Endothelial cell of umbilical vein (primary cell): Measurements from ENCODE around the gene DENND4B. TPM values are rescaled to one million over a fixed set of nuclear protein-coding genes. Genes with fewer than 3 reads are reported as not detected.

Experiments used
- BruUV-seq: library from RNA; stranded (reverse); fragments of 400-500 nt; replicated peaks from 2 replicates; lab custom pipeline; 2021; lab: Mats Ljungman, UMichigan
- CTCF ChIA-PET: fragments of 300-600, 350-600 bp; sonication (Branson Sonifier 250); formaldehyde crosslinking; loops from one replicate; lab custom pipeline; 2021; ENCODE audit warnings: antibody characterized with exemption, inconsistent platforms; lab: Charles Lee
- POLR2A ChIA-PET: fragments of 300-600, 350-600 bp; sonication (Branson Sonifier 250); formaldehyde crosslinking; loops from one replicate; lab custom pipeline; 2021; ENCODE audit warnings: antibody characterized with exemption, inconsistent platforms; lab: Charles Lee
- DNase-seq: peaks from one replicate; pipeline ENCODE4 v3.0.0-alpha.2; 2011; ENCODE audit warnings: low read depth, low spot score
- FAIRE-seq: peaks from 2 replicates; lab custom pipeline; 2011; peaks lifted over from hg19 to GRCh38; lab: Jason Lieb, UNC
- H2AFZ ChIP-seq: 2 replicates; pipeline ENCODE4 v1.6.0; 2012; ENCODE audit warnings: low read depth, low read length, control low read depth, inconsistent platforms
- H3K27ac ChIP-seq: 2 replicates; pipeline ENCODE4 v1.5.1; 2011; ENCODE audit warnings: low read depth, mild to moderate bottlenecking, control low read depth, low read length, moderate library complexity; ENCODE audit not compliant: insufficient read depth
- H3K27me3 ChIP-seq, 2 experiments: 2 replicates each; pipeline versions ENCODE4 v1.6.0 to v1.6.1; 2011; ENCODE audit warnings: low read length in 2 of 2, mixed read lengths in 1 of 2; ENCODE audit not compliant: control insufficient read depth in 2 of 2, insufficient read depth in 2 of 2
- H3K36me3 ChIP-seq, 2 experiments: 2 replicates in 1 of 2; 3 replicates in 1 of 2; pipeline ENCODE4 v1.5.1; 2011; ENCODE audit warnings: low read length in 2 of 2, mild to moderate bottlenecking in 1 of 2, moderate library complexity in 1 of 2; ENCODE audit not compliant: control insufficient read depth in 2 of 2, insufficient read depth in 2 of 2; ENCODE audit errors: extremely low read depth in 1 of 2
- H3K4me1 ChIP-seq: 3 replicates; pipeline ENCODE4 v1.5.1; 2011; ENCODE audit warnings: mild to moderate bottlenecking, low read length; ENCODE audit not compliant: control insufficient read depth, insufficient read depth; ENCODE audit errors: extremely low read depth
- H3K4me2 ChIP-seq: 2 replicates; pipeline ENCODE4 v1.6.1; 2011; ENCODE audit warnings: low read length, control low read depth, mixed read lengths; ENCODE audit not compliant: insufficient read depth
- H3K4me3 ChIP-seq, 3 experiments: fragments of 200-600 bp in 1 of 3; sonication (generic), shearing (Covaris generic) in 1 of 3; replicated peaks in 1 of 3; 2 replicates each; pipeline ENCODE4 v1.5.1; 2011 to 2016; ENCODE audit warnings: control low read depth in 3 of 3, low read length in 3 of 3, mild to moderate bottlenecking in 2 of 3, inconsistent platforms in 1 of 3, low read depth in 1 of 3, moderate library complexity in 1 of 3; ENCODE audit not compliant: insufficient read depth in 1 of 3
- H3K79me2 ChIP-seq: 2 replicates; pipeline ENCODE4 v1.6.0; 2012; ENCODE audit warnings: low read length, inconsistent platforms; ENCODE audit not compliant: control insufficient read depth, insufficient read depth
- H3K9ac ChIP-seq: replicated peaks from 2 replicates; pipeline ENCODE3; 2011; ENCODE audit warnings: low read length, control low read depth; ENCODE audit not compliant: insufficient read depth; ENCODE audit errors: extremely low read depth
- H3K9me1 ChIP-seq: replicated peaks from 3 replicates; pipeline ENCODE4 v1.6.0; 2011; ENCODE audit warnings: mild to moderate bottlenecking, low read length; ENCODE audit not compliant: control insufficient read depth, insufficient read depth; ENCODE audit errors: extremely low read depth
- H3K9me3 ChIP-seq: replicated peaks from 2 replicates; pipeline ENCODE4 v1.5.1; 2012; ENCODE audit warnings: low read length, inconsistent platforms; ENCODE audit not compliant: control insufficient read depth, insufficient read depth
- H4K20me1 ChIP-seq: replicated peaks from 2 replicates; pipeline ENCODE3; 2011; ENCODE audit warnings: mild to moderate bottlenecking, low read length; ENCODE audit not compliant: control insufficient read depth, insufficient read depth; ENCODE audit errors: extremely low read depth
- EZH2 ChIP-seq: IDR thresholded peaks from 2 replicates; pipeline ENCODE4 v1.6.1; 2012; ENCODE audit warnings: borderline replicate concordance, low read depth, mild to moderate bottlenecking, moderate library complexity, low read length, inconsistent platforms; ENCODE audit not compliant: severe bottlenecking
- FOS ChIP-seq: IDR thresholded peaks from 2 replicates; pipeline ENCODE4 v1.6.1; 2011; ENCODE audit warnings: mild to moderate bottlenecking, low read length, moderate library complexity, borderline replicate concordance; ENCODE audit not compliant: insufficient read depth
- GATA2 ChIP-seq: IDR thresholded peaks from 2 replicates; pipeline ENCODE4 v1.7.0; 2011; ENCODE audit warnings: low read depth, mild to moderate bottlenecking, moderate library complexity, mixed read lengths, low read length; ENCODE audit not compliant: insufficient read length, insufficient read depth
- JUN ChIP-seq: IDR thresholded peaks from 2 replicates; pipeline ENCODE4 v1.6.1; 2011; ENCODE audit warnings: borderline replicate concordance, low read depth; ENCODE audit not compliant: insufficient read length, insufficient read depth
- MYC ChIP-seq: IDR thresholded peaks from one replicate; pipeline ENCODE4 v1.6.1; 2011; ENCODE audit warnings: mild to moderate bottlenecking, low read depth, low read length
- POLR2A ChIP-seq: IDR thresholded peaks from 2 replicates; pipeline ENCODE4 v1.6.1; 2012; ENCODE audit warnings: low read depth, mild to moderate bottlenecking, control low read depth, low read length
- POLR2AphosphoS5 ChIP-seq: IDR thresholded peaks from 2 replicates; pipeline ENCODE4 v1.6.1; 2012; ENCODE audit warnings: low read depth, mild to moderate bottlenecking, control low read depth, low read length, moderate library complexity; ENCODE audit not compliant: insufficient read depth
- dilution Hi-C: fragments of 300-500 bp; cut with MboI; formaldehyde crosslinking; loops from one replicate; pipeline ENCODE4 v1.15.0; 2019; ENCODE audit warnings: low sequenced_read_pairs; ENCODE audit not compliant: extremely low pct_ligation_motif_present
- intact Hi-C: fragments of 100-400 bp; cut with micrococcal nuclease; formaldehyde crosslinking; loops from one replicate; pipeline ENCODE4 v1.10.0; 2022
- polyA plus RNA-seq, 4 experiments: library from polyadenylated mRNA; depleted of rRNA in 3 of 4; stranded (reverse) in 3 of 4; unstranded in 1 of 4; fragments of >200 nt; gene quantifications; 2 replicates each; pipeline versions ENCODE4 v1.2.1 to v1.2.3, GENCODE V29; 2011 to 2012; ENCODE audit warnings: missing spikeins in 1 of 4
- total RNA-seq: library from RNA; stranded (reverse); gene quantifications from 2 replicates; pipeline ENCODE4 v1.2.3, GENCODE V29; 2021
- TF ChIP-seq, protein P1 (sequence below): IDR thresholded peaks from 2 replicates; pipeline ENCODE4 v1.6.1; 2011; ENCODE audit not compliant: insufficient read depth, insufficient read length
- TF ChIP-seq, protein P2 (sequence below), 2 donors: IDR thresholded peaks; 1 replicate in 1 of 2; 2 replicates in 1 of 2; pipeline ENCODE4 v1.5.1; 2011; ENCODE audit warnings: low read length in 2 of 2, mild to moderate bottlenecking in 2 of 2, moderate library complexity in 2 of 2, control low read depth in 1 of 2, inconsistent platforms in 1 of 2, low read depth in 1 of 2; ENCODE audit not compliant: insufficient read depth in 1 of 2; ENCODE audit errors: extremely low read depth in 1 of 2

Gene DENND4B
- total and polyA plus RNA-seq, 2 donors (not counting 3 experiments of a cell fraction or from before 2014, with no cell fraction given): 35.6 to 57.8 TPM

DNA sequence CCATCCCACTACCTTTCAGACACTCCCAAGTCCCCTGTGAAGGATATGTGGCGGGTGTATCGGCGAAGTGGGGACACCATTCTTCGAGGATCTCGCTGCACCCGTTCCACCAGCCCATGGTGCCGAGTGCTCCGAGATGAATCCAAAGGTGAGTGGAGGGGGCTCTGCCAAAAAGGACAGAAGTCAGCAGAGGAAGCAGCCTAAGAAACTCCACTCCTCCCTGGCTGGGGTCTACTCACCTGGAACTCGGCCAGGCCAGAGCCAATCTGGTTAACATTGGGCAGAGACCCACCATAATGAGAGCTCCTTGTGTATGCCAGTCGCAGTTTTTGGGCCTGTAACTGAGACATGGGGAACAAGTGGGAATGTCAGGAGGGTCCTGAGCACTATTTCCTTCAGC is 8.3 kb upstream of the DENND4B start:
- ChIA-PET CTCF (interaction anchor here (1.7 kb wide), 1 partner anchor 32 kb away, joined by 4 read pairs; the partner anchor contains the start of gene RAB13), POLR2A (no interaction called here)
- dilution Hi-C loops (no loop called here), intact Hi-C loops (no loop called here)
- Histone ChIP-seq H2AFZ (no peak overlapping the region), H3K4me2 (no peak overlapping the region), H3K27ac (no peak overlapping the region), H3K79me2 (peaks cover 34% of the 10 kb centered on the region), H3K4me1 (peaks cover 16% of the 10 kb centered on the region), H3K36me3 (peaks cover 6 to 33% of the 10 kb centered on the region in 2 experiments), H3K9me3 (no peaks in the 10 kb centered on the region), H3K27me3 (no peaks in the 10 kb centered on the region), H3K9ac (no peak overlapping the region), H3K4me3 (no peak overlapping the region), H4K20me1 (no peaks in the 10 kb centered on the region), H3K9me1 (no peaks in the 10 kb centered on the region)
- FAIRE-seq (no peak), DNase-seq (no peak)
- no TSS peak for BruUV-seq
- no peak for TF ChIP-seq GATA2

DNA sequence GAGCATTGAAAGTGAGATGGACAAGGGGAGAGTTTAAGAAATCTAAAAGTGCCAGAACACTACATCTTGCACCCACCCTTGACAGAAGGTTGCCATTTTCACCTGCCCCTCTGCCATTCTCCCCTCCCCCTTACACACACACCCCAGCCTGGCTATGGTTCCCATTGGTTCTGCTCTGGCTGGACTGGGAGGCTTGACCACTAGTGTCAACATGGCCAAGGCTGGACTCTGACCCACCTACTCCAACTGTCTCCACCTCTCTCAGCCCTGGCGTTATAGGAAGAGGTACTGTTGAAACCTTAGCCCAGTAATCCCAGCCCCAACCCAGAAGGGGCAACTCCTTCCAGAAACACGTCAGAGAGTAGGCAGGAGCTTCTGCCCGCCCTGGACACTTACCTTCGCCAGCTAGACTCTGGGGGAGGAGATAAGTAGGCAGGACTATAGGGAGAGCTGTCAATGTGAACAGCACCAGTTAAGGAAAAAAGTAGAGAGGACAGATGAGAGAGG is 7.4 kb upstream of the DENND4B start:
- H4K20me1 ChIP-seq: no peaks in the 10 kb centered on the region
- H3K9me3 ChIP-seq: no peaks in the 10 kb centered on the region
- CTCF ChIA-PET: no interaction called here
- no peak for FAIRE-seq
- no TSS peak for BruUV-seq
- peaks cover 6 to 34% of the 10 kb centered on the region in 2 experiments for H3K36me3 ChIP-seq
- no peak overlapping the region for H3K4me2 ChIP-seq
- no peaks in the 10 kb centered on the region for H3K27me3 ChIP-seq
- H3K27ac ChIP-seq: no peak overlapping the region
- H3K4me3 ChIP-seq: no peak overlapping the region
- H3K79me2 ChIP-seq: peaks cover 34% of the 10 kb centered on the region
- H3K4me1 ChIP-seq: peaks cover 15% of the 10 kb centered on the region
- intact Hi-C loops: no loop called here
- dilution Hi-C loops: no loop called here
- no peaks in the 10 kb centered on the region for H3K9me1 ChIP-seq
- no peak for TF ChIP-seq JUN
- TF ChIP-seq GATA2: no peak
- TF ChIP-seq, protein P1, sequence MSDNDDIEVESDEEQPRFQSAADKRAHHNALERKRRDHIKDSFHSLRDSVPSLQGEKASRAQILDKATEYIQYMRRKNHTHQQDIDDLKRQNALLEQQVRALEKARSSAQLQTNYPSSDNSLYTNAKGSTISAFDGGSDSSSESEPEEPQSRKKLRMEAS: no peak
- TF ChIP-seq POLR2AphosphoS5: no peak
- TF ChIP-seq FOS: no peak
- no peak for TF ChIP-seq EZH2
- no peak for TF ChIP-seq POLR2A
- no peak for TF ChIP-seq MYC
- TF ChIP-seq, protein P2, sequence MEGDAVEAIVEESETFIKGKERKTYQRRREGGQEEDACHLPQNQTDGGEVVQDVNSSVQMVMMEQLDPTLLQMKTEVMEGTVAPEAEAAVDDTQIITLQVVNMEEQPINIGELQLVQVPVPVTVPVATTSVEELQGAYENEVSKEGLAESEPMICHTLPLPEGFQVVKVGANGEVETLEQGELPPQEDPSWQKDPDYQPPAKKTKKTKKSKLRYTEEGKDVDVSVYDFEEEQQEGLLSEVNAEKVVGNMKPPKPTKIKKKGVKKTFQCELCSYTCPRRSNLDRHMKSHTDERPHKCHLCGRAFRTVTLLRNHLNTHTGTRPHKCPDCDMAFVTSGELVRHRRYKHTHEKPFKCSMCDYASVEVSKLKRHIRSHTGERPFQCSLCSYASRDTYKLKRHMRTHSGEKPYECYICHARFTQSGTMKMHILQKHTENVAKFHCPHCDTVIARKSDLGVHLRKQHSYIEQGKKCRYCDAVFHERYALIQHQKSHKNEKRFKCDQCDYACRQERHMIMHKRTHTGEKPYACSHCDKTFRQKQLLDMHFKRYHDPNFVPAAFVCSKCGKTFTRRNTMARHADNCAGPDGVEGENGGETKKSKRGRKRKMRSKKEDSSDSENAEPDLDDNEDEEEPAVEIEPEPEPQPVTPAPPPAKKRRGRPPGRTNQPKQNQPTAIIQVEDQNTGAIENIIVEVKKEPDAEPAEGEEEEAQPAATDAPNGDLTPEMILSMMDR (IDR thresholded peaks at IDR 0.05; ENCODE audit: extremely low read depth in 1 of 2, insufficient read depth in 1 of 2, low read depth in 1 of 2, low read length in 2 of 2): no peak
- POLR2A ChIA-PET: interaction anchor here (1.1 kb wide), 1 partner anchor 9 kb away, joined by 3 read pairs; the partner anchor contains the start of gene SLC39A1
- H2AFZ ChIP-seq: no peak overlapping the region
- no peak for DNase-seq
- H3K9ac ChIP-seq: no peak overlapping the region
